Neural cell (in vitro differentiated cells): ENCODE data around the gene MILR1. TPM values are rescaled to one million over a fixed set of nuclear protein-coding genes. Genes with fewer than 3 reads are reported as not detected.

Source experiments
- H2AFZ ChIP-seq: fragments of 200-600, 300-800 bp; sonication (generic), shearing (Covaris generic); 2 replicates; pipeline ENCODE4 v1.6.0; 2014; ENCODE audit warnings: low read depth, mild to moderate bottlenecking, antibody characterized with exemption, low read length, moderate library complexity
- H3F3A ChIP-seq: fragments of 200-600 bp; shearing (Covaris generic); 2 replicates; pipeline ENCODE4 v1.6.1; 2016; ENCODE audit warnings: mild to moderate bottlenecking, moderate library complexity, mixed read lengths, antibody characterized with exemption, low read length; ENCODE audit not compliant: insufficient read depth, poor library complexity, severe bottlenecking
- H3K27ac ChIP-seq: fragments of 200-600, 300-800 bp; sonication (generic), shearing (Covaris generic); 2 replicates; pipeline ENCODE4 v1.5.1; 2014; ENCODE audit warnings: mild to moderate bottlenecking, low read length, moderate library complexity
- H3K27me3 ChIP-seq: fragments of 300-800, 200-600 bp; sonication (generic), shearing (Covaris generic); 2 replicates; pipeline ENCODE4 v1.6.0; 2014; ENCODE audit warnings: mild to moderate bottlenecking, low read depth, low read length, moderate library complexity; ENCODE audit not compliant: insufficient read depth
- H3K36me3 ChIP-seq: fragments of 300-800, 200-600 bp; sonication (generic), shearing (Covaris generic); 2 replicates; pipeline ENCODE4 v1.5.1; 2014; ENCODE audit warnings: mild to moderate bottlenecking, antibody characterized with exemption, low read length, moderate library complexity; ENCODE audit not compliant: insufficient read depth
- H3K4me2 ChIP-seq: fragments of 300-800, 200-600 bp; sonication (generic), shearing (Covaris generic); 2 replicates; pipeline ENCODE4 v1.6.0; 2014; ENCODE audit warnings: mild to moderate bottlenecking, low read length
- H3K4me3 ChIP-seq: fragments of 300-800, 200-600 bp; sonication (generic), shearing (Covaris generic); 2 replicates; pipeline ENCODE4 v1.5.1; 2014; ENCODE audit warnings: mild to moderate bottlenecking, low read length, moderate library complexity
- H3K79me2 ChIP-seq: fragments of 200-600 bp; shearing (Covaris generic); replicated peaks from 2 replicates; pipeline ENCODE4 v1.6.0; 2014; ENCODE audit warnings: mild to moderate bottlenecking, low read length, moderate library complexity; ENCODE audit not compliant: insufficient read depth
- H3K9ac ChIP-seq: fragments of 300-800, 200-600 bp; sonication (generic), shearing (Covaris generic); 2 replicates; pipeline ENCODE4 v1.6.1; 2016; ENCODE audit warnings: mild to moderate bottlenecking, low read length, mixed read lengths
- H3K9me2 ChIP-seq: fragments of 200-600 bp; shearing (Covaris generic); 2 replicates; pipeline ENCODE4 v1.6.1; 2016; ENCODE audit warnings: mild to moderate bottlenecking, low read length, mixed read lengths; ENCODE audit not compliant: insufficient read depth
- H3K9me3 ChIP-seq: fragments of 200-600, 300-800 bp; sonication (generic), shearing (Covaris generic); 2 replicates; pipeline ENCODE4 v1.6.1; 2016; ENCODE audit warnings: mild to moderate bottlenecking, mixed run types, low read length, moderate library complexity, mixed read lengths
- H4K20me1 ChIP-seq: fragments of 200-600 bp; shearing (Covaris generic); 2 replicates; pipeline ENCODE4 v1.6.1; 2016; ENCODE audit warnings: mild to moderate bottlenecking, mixed run types; ENCODE audit not compliant: insufficient read depth
- EP300 ChIP-seq: fragments of 450-650 bp; conservative IDR thresholded peaks from 2 replicates; pipeline ENCODE4 v1.6.1; 2014; ENCODE audit warnings: antibody characterized with exemption, mild to moderate bottlenecking, moderate library complexity; ENCODE audit not compliant: poor library complexity, severe bottlenecking
- EZH2 ChIP-seq: fragments of 200-600, 300-800 bp; shearing (Covaris generic), sonication (generic); IDR thresholded peaks from 2 replicates; pipeline ENCODE4 v1.6.1; 2014; ENCODE audit warnings: antibody characterized with exemption, low read length, borderline replicate concordance, mild to moderate bottlenecking; ENCODE audit not compliant: insufficient read depth, poor library complexity, severe bottlenecking
- MXI1 ChIP-seq: fragments of 450-650 bp; conservative IDR thresholded peaks from 2 replicates; pipeline ENCODE4 v1.6.1; 2014; ENCODE audit warnings: antibody characterized with exemption, mild to moderate bottlenecking; ENCODE audit not compliant: poor library complexity, severe bottlenecking
- POLR2AphosphoS5 ChIP-seq: IDR thresholded peaks from 2 replicates; pipeline ENCODE4 v1.6.1; 2012
- RAD21 ChIP-seq: fragments of 450-650 bp; conservative IDR thresholded peaks from 2 replicates; pipeline ENCODE4 v1.6.1; 2014; ENCODE audit warnings: antibody characterized with exemption, mild to moderate bottlenecking, moderate library complexity
- SMC3 ChIP-seq: fragments of 450-650 bp; conservative IDR thresholded peaks from 2 replicates; pipeline ENCODE4 v1.6.1; 2014; ENCODE audit warnings: antibody characterized with exemption, mild to moderate bottlenecking, moderate library complexity; ENCODE audit not compliant: poor library complexity
- TAF1 ChIP-seq: IDR thresholded peaks from 2 replicates; pipeline ENCODE4 v1.6.1; 2012; ENCODE audit warnings: low read depth
- polyA plus RNA-seq: library from polyadenylated mRNA; depleted of rRNA; stranded (reverse); fragments of >200 nt; gene quantifications from 2 replicates; pipeline ENCODE4 v1.2.3, GENCODE V29; 2014
- TF ChIP-seq, protein P1 (sequence below): fragments of 450-650 bp; IDR thresholded peaks from 2 replicates; pipeline ENCODE4 v1.5.1; 2014; ENCODE audit warnings: antibody characterized with exemption, mild to moderate bottlenecking, moderate library complexity; ENCODE audit not compliant: poor library complexity, severe bottlenecking
- TF ChIP-seq, protein P2 (sequence below): IDR thresholded peaks from 2 replicates; pipeline ENCODE4 v1.6.1; 2012; ENCODE audit warnings: borderline replicate concordance

MILR1 gene
- polyA plus RNA-seq, 1 donor from 2014 or later: not detected

DNA sequence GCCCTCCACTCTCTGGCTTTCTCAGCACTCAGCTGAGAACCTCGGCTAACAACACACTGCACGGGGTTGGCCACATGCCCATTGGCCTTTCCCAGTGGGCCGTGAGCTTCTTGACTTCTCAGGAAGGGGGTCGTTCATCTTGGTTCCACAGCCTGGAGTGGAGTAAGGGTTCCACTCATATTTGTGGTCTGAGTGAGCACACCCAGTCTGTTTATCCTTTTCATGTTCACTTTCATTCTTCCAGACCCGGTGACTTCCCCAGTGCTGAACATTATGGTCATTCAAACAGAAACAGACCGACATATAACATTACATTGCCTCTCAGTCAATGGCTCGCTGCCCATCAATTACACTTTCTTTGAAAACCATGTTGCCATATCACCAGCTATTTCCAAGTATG lies 8.2 kb downstream of the MILR1 start:
- Histone ChIP-seq H3K4me3 (no peak overlapping the region), H2AFZ (no peak overlapping the region), H3K27ac (no peak overlapping the region), H3K9me3 (no peaks in the 10 kb centered on the region), H3K9ac (no peak overlapping the region), H3K79me2 (no peaks in the 10 kb centered on the region), H3K27me3 (no peaks in the 10 kb centered on the region), H3F3A (no peaks in the 10 kb centered on the region), H3K9me2 (no peaks in the 10 kb centered on the region), H4K20me1 (no peaks in the 10 kb centered on the region), H3K36me3 (no peaks in the 10 kb centered on the region), H3K4me2 (no peak overlapping the region)
- TF ChIP-seq SMC3 (no peak), EP300 (no peak), RAD21 (no peak), POLR2AphosphoS5 (no peak), TAF1 (no peak), EZH2 (no peak), MXI1 (no peak)
- TF ChIP-seq, protein P1, sequence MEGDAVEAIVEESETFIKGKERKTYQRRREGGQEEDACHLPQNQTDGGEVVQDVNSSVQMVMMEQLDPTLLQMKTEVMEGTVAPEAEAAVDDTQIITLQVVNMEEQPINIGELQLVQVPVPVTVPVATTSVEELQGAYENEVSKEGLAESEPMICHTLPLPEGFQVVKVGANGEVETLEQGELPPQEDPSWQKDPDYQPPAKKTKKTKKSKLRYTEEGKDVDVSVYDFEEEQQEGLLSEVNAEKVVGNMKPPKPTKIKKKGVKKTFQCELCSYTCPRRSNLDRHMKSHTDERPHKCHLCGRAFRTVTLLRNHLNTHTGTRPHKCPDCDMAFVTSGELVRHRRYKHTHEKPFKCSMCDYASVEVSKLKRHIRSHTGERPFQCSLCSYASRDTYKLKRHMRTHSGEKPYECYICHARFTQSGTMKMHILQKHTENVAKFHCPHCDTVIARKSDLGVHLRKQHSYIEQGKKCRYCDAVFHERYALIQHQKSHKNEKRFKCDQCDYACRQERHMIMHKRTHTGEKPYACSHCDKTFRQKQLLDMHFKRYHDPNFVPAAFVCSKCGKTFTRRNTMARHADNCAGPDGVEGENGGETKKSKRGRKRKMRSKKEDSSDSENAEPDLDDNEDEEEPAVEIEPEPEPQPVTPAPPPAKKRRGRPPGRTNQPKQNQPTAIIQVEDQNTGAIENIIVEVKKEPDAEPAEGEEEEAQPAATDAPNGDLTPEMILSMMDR: no peak
- TF ChIP-seq, protein P2, sequence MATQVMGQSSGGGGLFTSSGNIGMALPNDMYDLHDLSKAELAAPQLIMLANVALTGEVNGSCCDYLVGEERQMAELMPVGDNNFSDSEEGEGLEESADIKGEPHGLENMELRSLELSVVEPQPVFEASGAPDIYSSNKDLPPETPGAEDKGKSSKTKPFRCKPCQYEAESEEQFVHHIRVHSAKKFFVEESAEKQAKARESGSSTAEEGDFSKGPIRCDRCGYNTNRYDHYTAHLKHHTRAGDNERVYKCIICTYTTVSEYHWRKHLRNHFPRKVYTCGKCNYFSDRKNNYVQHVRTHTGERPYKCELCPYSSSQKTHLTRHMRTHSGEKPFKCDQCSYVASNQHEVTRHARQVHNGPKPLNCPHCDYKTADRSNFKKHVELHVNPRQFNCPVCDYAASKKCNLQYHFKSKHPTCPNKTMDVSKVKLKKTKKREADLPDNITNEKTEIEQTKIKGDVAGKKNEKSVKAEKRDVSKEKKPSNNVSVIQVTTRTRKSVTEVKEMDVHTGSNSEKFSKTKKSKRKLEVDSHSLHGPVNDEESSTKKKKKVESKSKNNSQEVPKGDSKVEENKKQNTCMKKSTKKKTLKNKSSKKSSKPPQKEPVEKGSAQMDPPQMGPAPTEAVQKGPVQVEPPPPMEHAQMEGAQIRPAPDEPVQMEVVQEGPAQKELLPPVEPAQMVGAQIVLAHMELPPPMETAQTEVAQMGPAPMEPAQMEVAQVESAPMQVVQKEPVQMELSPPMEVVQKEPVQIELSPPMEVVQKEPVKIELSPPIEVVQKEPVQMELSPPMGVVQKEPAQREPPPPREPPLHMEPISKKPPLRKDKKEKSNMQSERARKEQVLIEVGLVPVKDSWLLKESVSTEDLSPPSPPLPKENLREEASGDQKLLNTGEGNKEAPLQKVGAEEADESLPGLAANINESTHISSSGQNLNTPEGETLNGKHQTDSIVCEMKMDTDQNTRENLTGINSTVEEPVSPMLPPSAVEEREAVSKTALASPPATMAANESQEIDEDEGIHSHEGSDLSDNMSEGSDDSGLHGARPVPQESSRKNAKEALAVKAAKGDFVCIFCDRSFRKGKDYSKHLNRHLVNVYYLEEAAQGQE: no peak

DNA sequence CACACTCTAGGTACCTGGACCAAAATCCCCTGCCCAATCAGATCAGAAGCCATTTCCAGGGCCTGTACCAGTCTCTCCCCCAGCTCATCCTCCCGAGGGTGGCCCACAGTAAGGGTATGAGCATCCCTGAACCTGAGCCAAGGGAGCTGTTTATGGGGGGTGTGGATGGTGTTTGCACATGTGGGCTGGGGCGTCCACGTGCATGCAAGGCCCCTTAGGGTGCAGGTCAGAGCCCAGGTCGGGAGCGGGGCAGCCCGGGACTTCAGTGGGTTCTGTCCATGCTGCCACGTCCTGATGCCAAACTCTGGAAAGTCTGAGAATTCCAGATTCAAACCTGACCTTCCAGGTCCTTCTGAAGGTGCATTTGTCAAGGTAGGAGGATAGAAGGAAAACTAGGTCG lies 9.8 kb downstream of the MILR1 start:
- Histone ChIP-seq H3K79me2 (no peaks in the 10 kb centered on the region), H3K9ac (no peak overlapping the region), H3F3A (no peaks in the 10 kb centered on the region), H3K9me3 (no peaks in the 10 kb centered on the region), H3K36me3 (no peaks in the 10 kb centered on the region), H4K20me1 (no peaks in the 10 kb centered on the region), H3K27me3 (no peaks in the 10 kb centered on the region), H3K27ac (no peak overlapping the region), H3K4me2 (no peak overlapping the region), H3K9me2 (no peaks in the 10 kb centered on the region), H3K4me3 (no peak overlapping the region), H2AFZ (no peak overlapping the region)
- TF ChIP-seq, protein P1: no peak
- TF ChIP-seq EP300 (no peak), SMC3 (no peak), EZH2 (no peak), MXI1 (no peak), POLR2AphosphoS5 (no peak), RAD21 (no peak), TAF1 (no peak)
- TF ChIP-seq, protein P2: no peak
